Esophagus squamous epithelium (tissue), 4 donors: ENCODE data around the gene GRK4.

Experiments used
- POLR2A ChIP-seq, 4 donors: fragments of 450-650 bp; IDR thresholded peaks; one replicate each; pipeline ENCODE4 v1.6.1; 2017; ENCODE audit warnings: antibody characterized with exemption in 4 of 4, mild to moderate bottlenecking in 4 of 4, moderate library complexity in 3 of 4
- TF ChIP-seq, protein P1 (sequence below), 6 experiments: fragments of 450-650 bp in 4 of 6; fragments of 200-600 bp in 2 of 6; sonication (generic) in 2 of 6; IDR thresholded peaks; one replicate each; pipeline ENCODE4 v1.5.1; 2016 to 2019; ENCODE audit warnings: antibody characterized with exemption in 6 of 6, mild to moderate bottlenecking in 4 of 6, moderate library complexity in 4 of 6

GRCh38 chr4:3059943-3060342 is 96.6 kb downstream of the GRK4 start:
- TF ChIP-seq, protein P1, sequence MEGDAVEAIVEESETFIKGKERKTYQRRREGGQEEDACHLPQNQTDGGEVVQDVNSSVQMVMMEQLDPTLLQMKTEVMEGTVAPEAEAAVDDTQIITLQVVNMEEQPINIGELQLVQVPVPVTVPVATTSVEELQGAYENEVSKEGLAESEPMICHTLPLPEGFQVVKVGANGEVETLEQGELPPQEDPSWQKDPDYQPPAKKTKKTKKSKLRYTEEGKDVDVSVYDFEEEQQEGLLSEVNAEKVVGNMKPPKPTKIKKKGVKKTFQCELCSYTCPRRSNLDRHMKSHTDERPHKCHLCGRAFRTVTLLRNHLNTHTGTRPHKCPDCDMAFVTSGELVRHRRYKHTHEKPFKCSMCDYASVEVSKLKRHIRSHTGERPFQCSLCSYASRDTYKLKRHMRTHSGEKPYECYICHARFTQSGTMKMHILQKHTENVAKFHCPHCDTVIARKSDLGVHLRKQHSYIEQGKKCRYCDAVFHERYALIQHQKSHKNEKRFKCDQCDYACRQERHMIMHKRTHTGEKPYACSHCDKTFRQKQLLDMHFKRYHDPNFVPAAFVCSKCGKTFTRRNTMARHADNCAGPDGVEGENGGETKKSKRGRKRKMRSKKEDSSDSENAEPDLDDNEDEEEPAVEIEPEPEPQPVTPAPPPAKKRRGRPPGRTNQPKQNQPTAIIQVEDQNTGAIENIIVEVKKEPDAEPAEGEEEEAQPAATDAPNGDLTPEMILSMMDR (IDR thresholded peaks at IDR 0.05), result no peak
- TF ChIP-seq POLR2A (IDR thresholded peaks at IDR 0.05), result no peak
